ENCODE data around the gene SPSB1. TPM values are rescaled to one million over a fixed set of nuclear protein-coding genes. Genes with fewer than 3 reads are reported as not detected.

The SPSB1 gene
- polyA plus RNA-seq, 1 donor (not counting 4 experiments of a cell fraction or from before 2014, with no cell fraction given): 19.8 TPM

GRCh38 chr1:9406111-9406510 lies 113.4 kb downstream of the SPSB1 start:
- Histone ChIP-seq H3K27me3 (ENCODE audit: control insufficient read depth, extremely low read depth, insufficient read depth, low read length) (no peaks in the 10 kb centered on the region), H3K9me1 (ENCODE audit: control insufficient read depth, extremely low read depth, insufficient read depth, low read length) (no peaks in the 10 kb centered on the region), H3K9ac (ENCODE audit: control insufficient read depth, extremely low read depth, insufficient read depth, low read length) (no peak overlapping the region), H4K20me1 (ENCODE audit: control insufficient read depth, extremely low read depth, insufficient read depth, low read length) (no peaks in the 10 kb centered on the region), H3K4me1 (ENCODE audit: control insufficient read depth, extremely low read depth, insufficient read depth, low read length) (no peaks in the 10 kb centered on the region), H2AFZ (ENCODE audit: control insufficient read depth, low read length) (no peak overlapping the region), H3K36me3 (ENCODE audit: control insufficient read depth in 2 of 2, extremely low read depth in 1 of 2, insufficient read depth in 2 of 2, low read length in 2 of 2) (no peaks in the 10 kb centered on the region), H3K9me3 (ENCODE audit: control insufficient read depth, low read depth, low read length) (no peaks in the 10 kb centered on the region), H3K79me2 (ENCODE audit: control insufficient read depth, insufficient read depth, low read length) (no peaks in the 10 kb centered on the region), H3K27ac (ENCODE audit: control insufficient read depth, insufficient read depth, low read length) (no peak overlapping the region), H3K4me3 (ENCODE audit: control insufficient read depth in 2 of 3, extremely low read depth in 1 of 3, insufficient read depth in 2 of 3, low read depth in 1 of 3, low read length in 3 of 3) (no peak overlapping the region), H3K4me2 (ENCODE audit: control insufficient read depth, extremely low read depth, insufficient read depth, low read depth, low read length) (no peak overlapping the region)
- no peak for FAIRE-seq
- no peak for TF ChIP-seq EZH2 (IDR thresholded peaks at IDR 0.05; ENCODE audit: low read length)
- TF ChIP-seq CTCF (optimal IDR thresholded peaks at IDR 0.05 in 1 of 3, IDR thresholded peaks at IDR 0.05 in 1 of 3, conservative IDR thresholded peaks at IDR 0.05 in 1 of 3; ENCODE audit: extremely low read depth in 1 of 3, insufficient read depth in 2 of 3, low read length in 3 of 3): no peak
- dilution Hi-C loops (cut with MboI; ENCODE audit: extremely low pct_ligation_motif_present, low sequenced_read_pairs): no loop called here
- no peak for DNase-seq (ENCODE audit: low read depth, low spot score)

- no peak overlapping the region for H3K4me2 ChIP-seq (ENCODE audit: control insufficient read depth, extremely low read depth, insufficient read depth, low read depth, low read length)
- no peak for TF ChIP-seq CTCF (optimal IDR thresholded peaks at IDR 0.05 in 1 of 3, IDR thresholded peaks at IDR 0.05 in 1 of 3, conservative IDR thresholded peaks at IDR 0.05 in 1 of 3; ENCODE audit: extremely low read depth in 1 of 3, insufficient read depth in 2 of 3, low read length in 3 of 3)
- no peak for TF ChIP-seq EZH2 (IDR thresholded peaks at IDR 0.05; ENCODE audit: low read length)
- no peak overlapping the region for H3K27ac ChIP-seq (ENCODE audit: control insufficient read depth, insufficient read depth, low read length)
- no peaks in the 10 kb centered on the region for H3K9me3 ChIP-seq (ENCODE audit: control insufficient read depth, low read depth, low read length)
- no peak overlapping the region for H3K9ac ChIP-seq (ENCODE audit: control insufficient read depth, extremely low read depth, insufficient read depth, low read length)
- DNase-seq (ENCODE audit: low read depth, low spot score) (no peak), FAIRE-seq (peak; percentile 63)
- H3K4me1 ChIP-seq (ENCODE audit: control insufficient read depth, extremely low read depth, insufficient read depth, low read length): peaks cover 14% of the 10 kb centered on the region
- no peaks in the 10 kb centered on the region for H3K79me2 ChIP-seq (ENCODE audit: control insufficient read depth, insufficient read depth, low read length)
- H3K27me3 ChIP-seq (ENCODE audit: control insufficient read depth, extremely low read depth, insufficient read depth, low read length): no peaks in the 10 kb centered on the region
- no peak overlapping the region for H3K4me3 ChIP-seq (ENCODE audit: control insufficient read depth in 2 of 3, extremely low read depth in 1 of 3, insufficient read depth in 2 of 3, low read depth in 1 of 3, low read length in 3 of 3)
- H3K36me3 ChIP-seq (ENCODE audit: control insufficient read depth in 2 of 2, extremely low read depth in 1 of 2, insufficient read depth in 2 of 2, low read length in 2 of 2): no peaks in the 10 kb centered on the region
- H2AFZ ChIP-seq (ENCODE audit: control insufficient read depth, low read length): no peak overlapping the region
- no peaks in the 10 kb centered on the region for H4K20me1 ChIP-seq (ENCODE audit: control insufficient read depth, extremely low read depth, insufficient read depth, low read length)
- no peaks in the 10 kb centered on the region for H3K9me1 ChIP-seq (ENCODE audit: control insufficient read depth, extremely low read depth, insufficient read depth, low read length)
- dilution Hi-C loops (cut with MboI; ENCODE audit: extremely low pct_ligation_motif_present, low sequenced_read_pairs): no loop called here
These were observed 118.1 kb downstream of the SPSB1 start for GRCh38 chr1:9410737-9411297.

All from keratinocyte (primary cell).